GM19099 (cell line): Measurements from ENCODE around the gene SCLY.

Experiments used
- POLR2A ChIP-seq: IDR thresholded peaks from 3 replicates; pipeline ENCODE4 v1.6.1; 2011; ENCODE audit warnings: low read depth; ENCODE audit not compliant: insufficient read length; ENCODE audit errors: extremely low read depth

Gene SCLY

GRCh38 chr2:238130111-238130695, 69.4 kb downstream of the SCLY start:
- TF ChIP-seq POLR2A = no peak

DNA sequence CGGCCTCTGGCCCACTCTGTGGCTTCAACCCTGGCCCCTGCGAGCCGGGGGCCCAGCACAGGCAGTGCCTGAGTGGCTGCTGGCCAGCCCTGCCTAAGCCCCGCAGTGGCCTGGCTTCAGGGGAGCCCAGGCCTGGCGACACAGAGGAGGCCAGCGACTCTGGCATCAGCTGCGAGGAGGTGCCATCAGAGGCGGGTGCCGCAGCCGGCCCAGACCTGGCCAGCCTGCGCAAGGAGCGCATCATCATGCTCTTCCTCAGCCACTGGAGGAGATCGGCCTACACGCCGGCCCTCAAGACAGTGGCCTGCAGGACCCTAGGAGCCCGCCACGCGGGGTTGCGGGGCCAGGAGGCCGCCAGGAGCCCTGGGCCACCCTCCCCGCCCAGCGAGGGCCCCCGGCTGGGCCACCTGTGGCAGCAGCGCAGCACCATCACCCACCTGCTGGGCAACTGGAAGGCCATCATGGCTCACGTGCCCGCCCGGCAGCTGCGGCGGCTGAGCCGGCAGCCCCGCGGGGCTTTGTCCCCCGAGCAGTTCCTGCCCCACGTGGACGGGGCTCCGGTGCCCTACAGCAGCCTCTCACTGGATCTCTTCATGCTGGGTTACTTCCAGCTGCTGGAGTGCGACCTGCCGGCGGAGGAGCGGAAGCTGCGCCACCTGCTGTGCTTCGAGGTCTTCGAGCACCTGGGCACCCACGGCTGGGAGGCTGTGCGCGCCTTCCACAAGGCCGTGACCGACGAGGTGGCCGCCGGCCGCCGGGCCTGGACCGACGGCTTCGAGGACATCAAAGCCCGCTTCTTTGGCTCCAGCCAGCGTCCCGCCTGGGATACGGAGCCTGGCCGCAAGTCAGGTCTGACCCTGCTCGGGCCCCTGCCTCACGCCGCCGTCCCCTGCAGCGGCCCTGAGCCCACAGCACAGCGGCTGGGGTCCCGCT, 70.2 kb downstream of the SCLY start:
- no peak for TF ChIP-seq POLR2A

GRCh38 chr2:238131761-238132462, 71.1 kb downstream of the SCLY start:
- TF ChIP-seq POLR2A = no peak

DNA sequence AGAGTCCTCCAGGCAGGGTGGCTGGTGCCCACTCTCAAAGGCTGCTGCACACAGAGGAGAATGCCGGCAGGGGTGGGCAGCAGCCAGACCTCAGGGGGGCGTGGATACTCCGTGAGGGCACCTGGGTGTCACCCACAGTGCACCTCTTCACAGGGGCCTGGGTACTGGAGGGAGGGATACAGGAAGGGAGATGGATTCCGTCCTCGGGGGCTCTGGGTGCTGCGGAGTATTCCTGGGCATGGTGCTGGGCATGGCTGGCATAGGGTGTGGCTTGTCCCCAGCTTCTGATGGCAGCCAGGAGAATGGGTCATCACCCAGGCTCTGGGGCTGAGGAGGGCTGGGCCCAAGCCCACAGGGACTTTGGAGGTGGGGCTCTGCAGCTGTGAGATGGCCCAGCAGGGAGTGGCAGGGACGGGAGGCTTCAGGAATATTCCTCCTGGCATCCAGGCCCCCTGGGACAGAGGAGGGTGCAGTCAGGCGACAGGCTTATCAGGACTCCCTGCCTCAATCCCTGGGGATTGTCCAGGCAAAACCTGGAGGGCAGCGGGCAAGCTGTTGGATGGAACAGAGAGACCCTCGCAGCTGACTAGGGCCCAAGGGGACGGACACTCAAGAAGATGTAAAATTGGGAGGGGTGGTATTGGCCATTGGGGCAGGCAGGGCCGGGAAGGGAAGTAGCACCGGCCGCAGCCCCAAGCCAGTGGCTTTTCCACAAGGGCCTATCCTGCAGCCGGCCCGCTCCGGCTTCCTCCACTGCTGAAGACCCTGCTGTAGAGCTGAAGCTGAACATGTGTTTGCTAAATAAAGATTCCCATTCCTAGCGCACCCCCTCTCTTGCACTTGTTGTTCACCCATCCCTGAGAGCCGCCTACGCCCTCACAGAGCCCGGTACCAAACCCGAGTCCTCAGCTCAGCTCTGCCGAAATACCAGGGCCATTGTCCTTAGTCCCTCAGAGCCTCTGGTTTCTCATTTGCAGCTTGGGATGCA, 72.0 kb downstream of the SCLY start:
- no peak for TF ChIP-seq POLR2A

DNA sequence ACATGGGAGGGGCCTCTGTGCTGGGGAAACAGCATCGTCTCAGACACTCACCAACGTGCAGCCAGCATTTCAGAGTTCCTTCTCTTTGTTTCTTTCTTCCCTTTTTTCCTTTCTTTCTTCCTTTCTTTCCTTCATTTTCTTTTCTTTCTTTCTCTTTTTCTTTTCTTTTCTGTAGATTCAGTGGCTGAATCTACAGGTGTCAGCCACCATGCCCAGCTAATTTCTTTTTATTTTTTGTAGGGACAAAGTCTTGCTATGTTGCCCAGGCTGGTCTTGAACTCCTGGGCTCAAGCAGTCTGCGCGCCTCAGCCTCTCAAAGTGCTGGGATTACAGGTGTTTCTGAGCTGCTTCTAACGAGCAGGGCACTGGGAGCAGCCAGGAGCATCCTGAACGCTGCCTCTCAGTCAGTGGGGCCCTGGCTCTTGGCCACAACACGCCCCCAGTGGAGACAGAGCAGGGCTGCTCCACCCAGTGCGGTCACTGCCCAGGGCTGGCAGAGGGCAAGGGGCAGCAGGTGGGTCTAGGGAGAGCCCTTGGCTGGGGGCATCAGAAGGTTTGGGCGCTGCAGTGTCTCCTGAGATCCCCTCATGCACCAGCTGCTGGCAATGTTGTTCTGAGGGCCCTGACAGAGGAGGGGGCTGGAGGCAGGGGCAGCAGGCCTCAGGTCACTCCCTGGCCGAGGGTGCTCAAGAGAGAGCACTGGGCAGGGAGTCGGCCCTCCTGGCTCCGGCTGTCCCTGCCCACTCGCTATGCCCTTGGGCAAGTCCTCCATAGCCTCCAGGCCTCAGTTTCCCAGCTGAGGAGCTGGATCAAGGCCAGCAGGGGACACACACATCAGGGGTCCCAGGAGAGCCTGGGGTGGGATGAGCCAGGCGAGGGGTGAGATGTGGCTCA, 72.9 kb downstream of the SCLY start:
- TF ChIP-seq POLR2A = no peak

DNA sequence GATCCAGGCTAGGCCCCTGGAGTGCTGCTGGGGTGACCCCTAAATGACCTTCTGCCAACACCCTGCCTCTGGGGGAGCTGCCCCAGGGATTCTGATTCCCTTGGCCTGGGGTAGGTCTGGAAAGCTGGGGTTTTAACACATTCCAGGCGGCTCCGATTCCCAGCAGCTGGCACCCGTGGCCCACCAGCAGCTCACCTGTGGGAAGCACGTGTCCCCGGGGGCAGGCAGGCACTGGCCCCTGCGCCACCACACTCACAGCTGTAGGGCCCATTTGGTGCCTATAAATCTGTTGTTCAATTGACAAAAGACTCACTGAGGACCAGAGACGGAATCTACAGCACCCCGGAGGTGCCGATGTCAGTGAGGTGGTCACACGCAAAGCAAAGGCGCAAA, 73.6 kb downstream of the SCLY start:
- no peak for TF ChIP-seq POLR2A

GRCh38 chr2:238135601-238136150, 74.9 kb downstream of the SCLY start:
- no peak for TF ChIP-seq POLR2A

DNA sequence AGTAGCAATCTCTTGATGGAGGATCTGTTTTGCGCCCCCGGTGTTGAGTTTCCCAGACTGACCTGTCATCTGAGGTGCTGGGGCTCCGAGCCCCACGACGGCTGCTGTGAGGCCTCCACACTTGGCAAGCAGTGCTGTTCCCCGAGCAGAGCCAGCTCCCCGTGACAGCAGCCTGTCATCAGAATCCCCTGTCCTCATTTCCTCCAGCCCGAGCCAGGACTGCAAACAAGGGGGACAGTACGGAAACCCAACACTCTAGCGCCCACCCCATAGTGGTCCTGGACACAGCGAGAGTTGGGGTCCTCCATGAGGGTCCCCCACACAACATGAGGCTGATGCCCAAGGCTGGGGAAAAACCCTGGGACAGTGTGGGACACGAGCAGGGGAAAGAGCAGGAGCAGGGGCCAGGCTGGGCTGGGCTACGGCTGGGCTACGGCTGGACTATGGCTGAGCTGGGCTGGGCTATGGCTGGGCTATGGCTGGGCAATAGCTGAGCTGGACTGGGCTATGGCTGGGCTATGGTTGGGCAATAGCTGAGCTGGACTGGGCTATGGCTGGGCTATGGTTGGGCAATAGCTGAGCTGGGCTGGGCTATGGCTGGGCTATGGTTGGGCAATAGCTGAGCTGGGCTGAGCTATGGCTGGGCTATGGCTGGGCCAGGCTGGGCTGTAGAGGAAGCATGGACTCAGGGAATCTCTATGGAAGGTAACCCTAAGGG, 76.2 kb downstream of the SCLY start:
- TF ChIP-seq POLR2A = no peak

DNA sequence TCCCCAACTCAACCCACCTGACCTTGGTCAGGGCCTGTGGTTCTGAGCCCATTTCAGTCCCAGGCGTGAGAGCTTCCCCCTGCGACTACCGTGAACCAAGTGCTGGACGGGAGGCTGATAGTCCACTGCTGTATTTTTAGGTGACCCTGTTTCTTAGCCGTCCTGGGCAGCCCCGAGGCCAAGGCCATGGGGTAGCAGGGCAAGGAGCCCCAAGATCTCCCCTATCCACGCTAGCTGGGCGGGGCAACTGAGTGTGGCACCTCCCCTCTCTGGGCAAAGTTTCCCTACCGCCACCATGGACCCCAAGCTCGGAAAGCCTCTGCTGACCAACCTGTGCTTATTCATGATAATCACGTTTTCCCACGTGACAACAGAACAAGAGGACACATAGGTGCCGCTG, 77.1 kb downstream of the SCLY start:
- TF ChIP-seq POLR2A = no peak

- no peak for TF ChIP-seq POLR2A
Observed at GRCh38 chr2:238138331-238139195, 77.8 kb downstream of the SCLY start, which contains the start of gene KLHL30. TSS of gene KLHL30 (plus strand) at chr2:238138668. CDS start at chr2:238140755, 2,087 bp downstream.

DNA sequence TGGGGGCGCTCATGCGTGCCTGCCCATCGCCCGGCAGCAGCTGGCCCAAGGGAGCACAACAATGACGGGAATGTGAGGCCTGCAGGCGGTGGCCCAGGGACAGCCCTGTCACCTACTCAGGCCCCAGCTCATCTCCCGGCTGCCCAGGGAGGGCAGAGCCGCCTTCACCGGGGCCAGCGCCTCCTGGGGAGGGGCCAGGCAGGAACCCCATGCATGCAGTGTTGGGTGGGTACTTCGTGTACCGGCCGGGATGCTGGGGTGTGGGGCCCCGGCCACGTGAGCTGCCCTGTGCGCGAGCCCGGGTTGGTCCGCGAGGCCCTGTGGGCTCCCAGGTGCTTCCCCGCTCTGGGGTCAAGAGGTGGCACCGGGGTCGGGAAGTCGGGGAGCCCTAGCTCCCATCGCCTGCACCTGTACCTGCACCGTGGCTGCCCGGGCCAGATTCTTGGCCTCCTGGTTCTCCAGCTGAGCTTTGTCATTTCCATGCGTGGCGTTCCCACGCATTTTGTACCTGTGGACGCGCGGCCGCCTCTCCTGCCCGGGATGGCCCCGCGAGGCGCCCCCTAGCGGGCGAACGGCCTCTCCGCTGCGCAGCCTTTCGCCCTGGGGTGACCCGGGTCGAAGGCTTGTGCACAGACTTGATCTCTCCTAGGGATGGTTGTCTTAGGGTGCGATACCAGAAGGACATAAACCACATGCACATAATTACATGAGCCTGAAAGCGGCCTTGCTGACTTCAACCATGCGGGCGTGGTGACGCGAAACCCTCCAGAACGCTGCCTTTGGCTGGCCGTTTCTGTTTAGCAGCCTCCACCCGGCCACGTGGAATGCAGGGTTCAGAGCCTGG, 78.6 kb downstream of the SCLY start:
- TF ChIP-seq POLR2A = no peak
